NOMO-1 treated with dmso at 0.1 percent for 144 hours (cell line): ENCODE data around the gene ARHGAP18.

Experiments
- DNase-seq: peaks from one replicate; lab custom pipeline; 2025; ENCODE audit not compliant: unreplicated experiment; lab: John Stamatoyannopoulos, UW

ARHGAP18 gene

DNA sequence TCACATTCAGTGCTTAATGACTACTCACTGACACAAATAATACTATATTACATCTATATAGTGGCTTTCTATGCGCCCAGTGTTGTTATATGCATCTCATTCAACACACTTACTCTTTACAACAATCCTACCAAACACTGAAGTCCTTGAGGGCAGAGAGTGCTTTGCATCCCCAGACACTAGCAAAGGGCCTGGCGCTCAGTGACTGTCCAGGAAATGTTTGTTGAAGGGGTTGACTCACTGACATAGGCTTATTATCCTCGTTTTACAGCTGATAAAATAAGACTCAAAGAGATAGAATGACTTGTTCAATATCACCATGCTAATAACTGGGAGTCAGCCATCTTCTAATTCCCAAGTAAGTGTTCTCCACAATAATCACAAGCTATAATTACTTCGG is 163.3 kb downstream of the ARHGAP18 start:
- DNase-seq, result no peak

DNA sequence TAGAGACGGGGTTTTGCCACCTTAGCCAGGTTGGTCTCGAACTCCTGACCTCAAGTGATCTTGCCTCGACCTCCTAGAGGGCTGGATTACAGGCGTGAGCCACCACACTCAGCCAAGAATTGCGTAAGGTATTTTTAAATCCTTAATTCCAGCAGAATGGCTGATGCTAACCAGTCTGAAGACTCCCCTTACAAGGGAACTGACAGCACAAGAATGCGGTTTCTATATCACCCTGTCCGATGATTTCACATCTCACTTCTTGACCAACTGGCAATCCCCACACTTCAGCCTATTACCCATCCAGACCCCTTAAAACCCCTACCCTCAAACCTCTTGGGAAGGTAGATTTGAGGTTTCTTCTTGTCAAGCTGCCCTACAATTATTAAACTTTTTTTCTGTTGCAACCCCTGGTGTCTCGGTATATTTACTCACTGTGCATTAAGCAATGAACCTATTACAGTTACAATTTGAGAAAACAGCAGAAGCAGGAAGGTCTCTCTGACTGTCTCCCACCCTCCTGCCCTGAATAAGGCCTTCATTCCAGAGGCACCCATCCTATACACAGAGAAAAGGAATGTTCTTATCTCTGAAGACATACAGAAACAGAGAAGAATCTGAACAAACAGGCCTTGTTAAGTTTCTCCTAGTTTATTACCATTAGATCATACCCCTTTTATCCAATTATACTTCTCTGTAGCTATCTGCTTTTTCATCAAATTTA is 164.9 kb downstream of the ARHGAP18 start:
- no peak for DNase-seq

DNA sequence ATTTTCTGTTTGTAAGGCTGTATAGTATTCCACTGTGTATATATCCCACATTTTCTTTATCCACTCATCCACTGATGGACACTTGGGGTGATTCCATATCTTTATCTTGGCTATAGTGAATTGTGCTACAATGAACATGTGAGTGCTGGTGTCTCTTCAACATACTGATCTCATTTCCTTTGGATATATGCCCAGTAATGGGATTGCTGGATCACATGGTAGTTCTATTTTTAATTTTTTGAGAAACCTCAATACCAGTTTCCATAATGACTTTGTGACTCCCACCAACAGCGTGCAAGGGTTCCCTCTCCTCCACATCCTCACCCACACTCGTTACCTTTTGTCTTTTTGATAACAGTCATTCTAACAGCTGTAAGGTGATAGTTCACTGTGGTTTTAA is 166.0 kb downstream of the ARHGAP18 start:
- DNase-seq, result no peak

DNA sequence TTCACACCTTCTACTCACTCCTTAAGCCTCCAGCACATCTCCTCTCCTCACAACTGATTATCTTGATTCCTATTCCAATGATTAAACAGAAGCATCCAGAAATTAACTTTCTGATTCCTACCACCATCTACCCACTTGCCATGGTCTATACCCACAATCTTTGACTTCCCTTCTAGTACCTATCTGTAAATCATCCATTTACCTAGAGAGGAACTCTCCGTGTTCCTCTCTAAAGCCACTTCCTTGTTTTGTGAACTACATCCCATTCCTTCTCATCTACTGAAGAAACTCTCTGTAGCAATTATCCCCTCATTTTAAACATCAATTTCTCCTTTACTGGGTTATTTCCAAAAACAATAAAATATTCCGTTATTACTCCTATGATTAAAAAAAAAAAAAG is 167.3 kb downstream of the ARHGAP18 start:
- DNase-seq, result no peak

DNA sequence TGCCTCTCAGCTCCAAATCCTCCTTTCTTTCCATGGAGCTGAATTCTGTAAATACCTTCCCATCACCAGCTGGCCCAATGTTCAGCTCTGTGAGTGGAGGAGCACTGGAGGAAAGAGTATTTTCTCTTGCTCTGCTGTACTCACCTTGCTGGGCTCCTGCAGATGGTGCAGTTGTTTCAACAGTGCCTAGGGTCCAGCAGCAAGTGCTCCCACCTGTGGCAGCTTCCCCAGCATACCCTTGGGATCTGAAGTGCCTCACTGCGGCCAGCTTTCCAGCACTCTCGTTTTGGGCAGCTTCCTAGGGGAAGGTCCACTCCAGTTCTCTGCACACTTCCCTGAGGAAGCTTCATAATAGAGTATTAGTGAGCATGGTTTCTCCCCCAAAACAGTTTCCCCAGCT is 170.9 kb downstream of the ARHGAP18 start:
- no peak for DNase-seq

DNA sequence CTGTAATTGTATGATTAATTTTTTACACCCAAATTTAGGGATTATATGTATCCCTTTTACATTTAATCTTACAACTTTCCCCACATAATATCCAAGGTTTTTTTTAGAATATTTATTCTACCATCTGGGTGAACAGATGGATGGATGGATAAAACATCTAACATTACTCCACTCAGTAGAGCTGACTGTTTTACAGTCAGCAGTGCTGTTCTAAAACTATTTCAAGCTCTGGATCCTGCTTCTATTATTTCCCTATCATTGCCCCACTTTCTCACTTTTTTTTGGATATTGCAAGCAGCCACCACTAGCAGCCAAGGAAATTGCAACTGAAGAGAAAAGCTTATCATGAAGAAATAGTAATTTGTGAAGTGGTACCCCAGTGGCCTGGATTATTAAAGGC is 173.7 kb downstream of the ARHGAP18 start:
- DNase-seq, result no peak

DNA sequence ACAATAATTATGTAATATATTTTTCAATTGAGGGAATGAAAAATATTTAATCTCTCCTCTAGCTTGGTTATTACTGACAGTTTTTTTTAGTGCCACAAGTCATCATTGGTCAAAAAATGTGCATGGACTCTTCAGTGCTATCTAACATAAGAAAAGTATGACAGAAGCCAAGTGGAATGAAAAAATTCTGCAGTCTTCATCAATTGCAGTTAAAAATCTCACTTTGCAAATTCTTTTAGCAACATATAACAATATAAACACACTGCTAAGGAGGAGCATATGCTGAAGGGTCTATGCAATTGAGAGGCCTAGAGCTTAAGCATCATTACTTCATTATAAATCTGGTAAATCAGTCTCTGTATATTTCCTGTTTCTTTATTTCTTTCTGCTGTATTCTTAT is 175.1 kb downstream of the ARHGAP18 start:
- DNase-seq, result no peak
